Stimulated activated naive CD4-positive, alpha-beta T cell treated with Interleukin-2 at 50 U/mL for 16 hours (primary cell): ENCODE measurements around the gene LYRM4.
A peak's percentile ranks its signal among the peaks of the same experiment; 100 is the strongest.

Experiments
- DNase-seq: peaks from one replicate; lab custom pipeline; 2025; lab: John Stamatoyannopoulos, UW

Gene LYRM4

GRCh38 chr6:5174756-5175549, 85.8 kb downstream of the LYRM4 start:
- no peak for DNase-seq

DNA sequence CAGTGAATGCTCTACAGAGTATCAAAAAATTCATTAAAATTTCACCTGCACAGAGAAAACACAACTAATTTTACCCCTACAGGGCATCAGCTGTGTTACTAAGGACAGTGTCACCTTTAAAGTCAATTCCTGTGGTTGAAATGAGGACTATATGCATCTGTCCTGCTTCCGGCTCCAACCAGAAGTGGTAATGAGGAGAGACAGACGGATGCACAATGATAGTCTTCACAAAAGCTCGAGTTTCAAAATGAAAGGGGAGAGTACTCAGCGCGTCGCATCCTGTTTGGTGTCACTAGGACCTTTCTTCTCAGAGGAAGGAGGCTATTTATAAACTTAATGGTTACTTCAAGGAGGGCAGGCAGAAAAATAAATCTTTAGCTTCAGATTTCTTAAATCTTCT, 86.5 kb downstream of the LYRM4 start:
- peak; percentile 11 for DNase-seq

DNA sequence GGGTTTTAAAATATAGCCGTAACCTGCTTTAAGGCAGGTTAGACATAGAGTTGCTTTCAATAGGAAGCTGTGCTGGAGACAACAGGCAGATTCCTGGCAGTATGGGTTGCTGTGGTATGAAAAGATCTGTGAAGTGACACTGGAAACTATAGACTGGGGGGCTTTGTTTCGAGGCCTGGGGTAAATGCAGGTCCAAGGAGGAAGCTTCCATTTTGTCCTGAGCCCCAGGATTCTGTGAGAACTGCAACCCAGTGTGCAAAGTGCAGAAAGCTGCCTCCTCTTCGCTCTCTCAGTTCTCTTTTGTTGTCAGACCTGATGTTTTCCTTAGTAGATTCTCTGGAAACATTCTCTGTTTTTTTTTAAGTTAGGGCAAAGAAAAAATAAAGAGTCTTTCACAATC, 86.9 kb downstream of the LYRM4 start:
- DNase-seq: no peak

- no peak for DNase-seq
Observed at GRCh38 chr6:5172897-5173474, 87.8 kb downstream of the LYRM4 start.

GRCh38 chr6:5172041-5172653, 88.6 kb downstream of the LYRM4 start:
- no peak for DNase-seq

- no peak for DNase-seq
Observed at GRCh38 chr6:5167501-5167900, 93.2 kb downstream of the LYRM4 start.

- no peak for DNase-seq
Observed at GRCh38 chr6:5164092-5164491, 96.7 kb downstream of the LYRM4 start.

- no peak for DNase-seq
Observed at GRCh38 chr6:5163247-5163646, 97.5 kb downstream of the LYRM4 start.

- no peak for DNase-seq
Observed at GRCh38 chr6:5162355-5162754, 98.4 kb downstream of the LYRM4 start.

DNA sequence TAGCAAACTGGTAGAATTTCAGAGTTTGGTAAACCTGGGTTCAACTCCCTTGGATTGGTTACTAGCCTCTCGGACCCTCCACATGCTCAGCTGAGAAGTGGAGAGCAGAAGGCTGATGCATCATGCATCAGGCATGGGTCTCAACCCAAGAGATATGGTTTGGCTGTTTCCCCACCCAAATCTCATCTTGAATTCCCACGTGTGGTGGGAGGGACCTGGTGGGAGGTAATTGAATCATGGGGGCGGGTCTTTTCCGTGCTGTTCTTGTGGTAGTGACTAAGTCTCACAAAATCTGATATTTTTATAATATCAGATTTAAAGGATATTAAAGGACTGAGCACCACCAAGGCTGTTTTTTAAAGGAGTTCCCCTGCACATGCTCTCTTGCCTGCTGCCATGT, 100.5 kb downstream of the LYRM4 start:
- DNase-seq: no peak

DNA sequence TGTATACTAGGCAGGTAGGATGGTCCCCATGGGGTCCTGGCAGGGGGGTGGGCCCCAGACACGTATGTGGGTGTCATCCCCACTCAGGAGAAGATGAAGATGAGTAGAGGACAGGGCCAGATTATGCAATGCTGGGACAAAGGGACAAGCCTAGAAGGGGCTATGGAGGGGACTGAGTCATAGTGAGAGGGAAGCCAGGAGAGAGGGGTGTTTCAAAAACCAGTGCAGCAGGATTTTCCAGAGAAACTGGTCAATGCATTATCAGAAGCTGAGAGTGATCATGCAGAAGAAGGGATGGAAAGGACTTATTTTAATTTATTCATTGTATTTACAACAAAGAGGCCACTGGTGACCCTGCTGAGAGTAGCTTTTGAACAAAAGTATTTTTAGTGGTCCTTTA, 101.6 kb downstream of the LYRM4 start:
- no peak for DNase-seq

DNA sequence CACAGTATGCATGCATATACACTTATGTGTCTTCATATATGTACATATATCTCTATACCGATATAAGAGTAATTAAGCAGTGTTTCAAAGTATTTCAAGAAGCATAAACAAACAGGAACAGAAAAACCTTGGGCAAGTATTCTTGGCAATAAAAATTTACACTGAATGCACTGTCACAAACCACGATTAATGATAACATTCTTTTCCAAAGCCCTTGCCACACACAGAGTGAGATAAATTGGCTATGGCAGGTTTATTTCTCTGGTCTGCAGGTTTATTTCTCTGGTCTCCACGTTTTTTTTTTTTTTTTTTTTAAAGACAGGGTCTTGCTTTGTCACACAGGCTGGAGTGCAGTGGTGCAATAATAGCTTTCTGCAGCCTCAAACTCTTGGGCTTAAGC, 102.6 kb downstream of the LYRM4 start:
- no peak for DNase-seq

DNA sequence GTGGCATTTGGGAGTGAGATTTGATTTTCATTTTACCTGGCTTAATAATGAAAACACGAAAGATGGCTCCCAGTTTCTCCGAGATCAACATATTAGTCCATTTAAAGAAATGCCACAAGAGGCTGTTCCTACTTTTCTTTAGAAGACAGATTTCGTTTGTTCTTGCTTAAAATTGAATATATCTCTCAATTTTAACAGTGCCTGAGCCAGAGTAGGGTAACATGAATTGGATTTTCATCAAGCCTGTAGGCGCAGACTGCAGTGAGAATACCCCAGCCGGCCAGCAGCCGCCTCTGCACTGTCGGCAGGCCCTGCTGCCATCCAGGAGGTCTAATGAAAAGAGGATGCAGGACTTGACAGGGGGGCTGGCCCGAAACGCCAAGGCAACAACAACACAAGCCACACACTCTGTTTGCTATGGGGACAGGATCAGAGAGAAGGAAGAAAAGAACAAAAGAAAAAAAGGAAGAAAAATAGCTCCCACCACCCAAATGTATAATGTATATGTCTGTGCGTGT, 103.1 kb downstream of the LYRM4 start:
- no peak for DNase-seq

- no peak for DNase-seq
Observed at GRCh38 chr6:5156627-5157026, 104.1 kb downstream of the LYRM4 start.

GRCh38 chr6:5155906-5156305, 104.8 kb downstream of the LYRM4 start:
- DNase-seq: no peak

DNA sequence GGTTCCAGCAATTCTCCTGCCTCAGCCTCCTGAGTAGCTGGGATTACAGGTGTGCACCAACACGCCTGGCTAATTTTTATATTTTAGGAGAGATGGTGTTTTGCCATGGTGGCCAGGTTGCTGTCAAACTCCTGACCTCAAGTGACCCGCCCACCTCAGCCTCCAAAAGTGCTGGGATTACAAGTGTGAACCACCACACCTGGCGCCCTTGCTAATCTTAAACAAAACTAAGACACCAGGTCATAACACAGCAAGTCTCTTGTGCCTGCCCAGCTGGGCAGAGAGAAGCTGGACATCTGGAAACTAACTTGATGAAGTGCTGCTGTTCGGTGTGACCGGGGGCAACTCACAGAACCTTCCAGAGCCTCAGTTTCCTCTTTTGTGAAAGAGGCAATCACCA, 107.6 kb downstream of the LYRM4 start:
- DNase-seq: no peak

- DNase-seq: no peak
Observed at GRCh38 chr6:5152460-5152859, 108.3 kb downstream of the LYRM4 start.

GRCh38 chr6:5151955-5152401, 108.8 kb downstream of the LYRM4 start:
- DNase-seq: no peak

GRCh38 chr6:5151360-5151954, 109.3 kb downstream of the LYRM4 start:
- no peak for DNase-seq

GRCh38 chr6:5150551-5151075, 110.1 kb downstream of the LYRM4 start:
- no peak for DNase-seq

GRCh38 chr6:5149891-5150290, 110.9 kb downstream of the LYRM4 start:
- DNase-seq: no peak

DNA sequence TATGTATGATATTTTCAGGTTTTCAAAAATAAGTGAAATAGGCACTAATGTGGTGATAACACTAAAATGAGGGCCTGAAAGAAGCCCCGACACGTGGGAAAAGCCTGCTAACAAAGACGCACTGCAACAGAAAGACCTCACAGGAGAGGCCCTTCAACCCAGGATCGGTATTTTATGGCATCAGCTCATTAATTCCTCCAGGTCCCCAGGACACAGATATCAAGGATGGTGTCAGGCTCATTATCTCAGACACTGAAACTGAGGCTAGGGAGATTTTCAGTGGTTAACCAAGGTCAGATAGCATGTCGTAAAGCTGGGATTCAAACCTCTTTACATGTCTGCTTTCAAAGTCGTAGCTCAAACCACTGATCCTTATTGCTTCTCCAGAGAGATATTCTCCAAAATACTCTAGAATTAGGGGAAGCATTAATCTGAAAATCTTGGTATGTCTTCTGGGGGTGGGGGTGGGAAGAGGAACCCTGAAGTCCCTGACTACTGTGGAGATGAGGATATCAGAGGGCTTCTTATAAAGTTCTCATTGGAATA, 111.5 kb downstream of the LYRM4 start:
- DNase-seq: no peak
